HEK293 (cell line): Measurements from ENCODE around the gene CWF19L2.

ENCODE experiments used
- AEBP2 ChIP-seq: fragments of 450-650 bp; formaldehyde crosslinking; IDR thresholded peaks from 2 replicates; pipeline ENCODE4 v1.5.1; 2016; ENCODE audit warnings: missing biosample characterization, missing genetic modification characterization, borderline replicate concordance
- ELK4 ChIP-seq: IDR thresholded peaks from 2 replicates; pipeline ENCODE4 v1.6.1; 2011; ENCODE audit warnings: mild to moderate bottlenecking, low read depth, low read length, borderline replicate concordance
- HOXD13 ChIP-seq: sonication (generic); formaldehyde crosslinking; IDR thresholded peaks from 2 replicates; pipeline ENCODE4 v1.8.0; 2022; ENCODE audit warnings: missing genetic modification reagents, borderline replicate concordance
- KLF7 ChIP-seq: fragments of 450-650 bp; formaldehyde crosslinking; IDR thresholded peaks from 2 replicates; pipeline ENCODE4 v1.5.1; 2016; ENCODE audit warnings: missing biosample characterization, missing genetic modification characterization, borderline replicate concordance
- REST ChIP-seq: fragments of 450-650 bp; formaldehyde crosslinking; IDR thresholded peaks from 2 replicates; pipeline ENCODE4 v1.5.1; 2016; ENCODE audit warnings: missing biosample characterization, missing genetic modification characterization
- SCRT2 ChIP-seq: fragments of 450-650 bp; formaldehyde crosslinking; IDR thresholded peaks from 2 replicates; pipeline ENCODE4 v1.5.1; 2016; ENCODE audit warnings: missing biosample characterization, missing genetic modification characterization
- SP7 ChIP-seq: fragments of 450-650 bp; formaldehyde crosslinking; IDR thresholded peaks from 2 replicates; pipeline ENCODE4 v1.5.1; 2016; ENCODE audit warnings: missing biosample characterization, missing genetic modification characterization
- TSHZ1 ChIP-seq: fragments of 450-650 bp; formaldehyde crosslinking; IDR thresholded peaks from 2 replicates; pipeline ENCODE4 v1.5.1; 2016; ENCODE audit warnings: missing biosample characterization, missing genetic modification characterization, borderline replicate concordance
- ZNF132 ChIP-seq: fragments of 450-650 bp; formaldehyde crosslinking; IDR thresholded peaks from 2 replicates; pipeline ENCODE4 v1.5.1; 2017; ENCODE audit warnings: missing biosample characterization, missing genetic modification characterization, borderline replicate concordance
- ZNF148 ChIP-seq: fragments of 450-650 bp; formaldehyde crosslinking; IDR thresholded peaks from 2 replicates; pipeline ENCODE4 v1.5.0; 2017; ENCODE audit warnings: missing biosample characterization, missing genetic modification characterization, borderline replicate concordance
- ZNF19 ChIP-seq: fragments of 450-650 bp; formaldehyde crosslinking; IDR thresholded peaks from 2 replicates; pipeline ENCODE4; 2016; ENCODE audit warnings: missing biosample characterization, missing genetic modification characterization, low read depth
- ZNF335 ChIP-seq: fragments of 450-650 bp; formaldehyde crosslinking; conservative IDR thresholded peaks from 2 replicates; pipeline ENCODE4 v1.5.1; 2016; ENCODE audit warnings: missing biosample characterization, missing genetic modification characterization
- ZNF501 ChIP-seq: fragments of 450-650 bp; formaldehyde crosslinking; IDR thresholded peaks from 2 replicates; pipeline ENCODE4 v1.5.1; 2016; ENCODE audit warnings: missing biosample characterization, missing genetic modification characterization
- ZNF518A ChIP-seq: fragments of 450-650 bp; formaldehyde crosslinking; conservative IDR thresholded peaks from 2 replicates; pipeline ENCODE4 v1.5.1; 2016; ENCODE audit warnings: low read depth, missing biosample characterization, missing genetic modification characterization
- ZNF580 ChIP-seq: fragments of 450-650 bp; formaldehyde crosslinking; IDR thresholded peaks from 2 replicates; pipeline ENCODE4 v1.5.1; 2016; ENCODE audit warnings: missing biosample characterization, missing genetic modification characterization
- ZNF677 ChIP-seq: fragments of 450-650 bp; IDR thresholded peaks from 2 replicates; pipeline ENCODE4 v1.5.0; 2018; ENCODE audit warnings: missing biosample characterization, mild to moderate bottlenecking, missing genetic modification characterization, moderate library complexity
- ZNF704 ChIP-seq: fragments of 450-650 bp; formaldehyde crosslinking; IDR thresholded peaks from 2 replicates; pipeline ENCODE4 v1.5.1; 2016; ENCODE audit warnings: missing biosample characterization, missing genetic modification characterization
- ZNF785 ChIP-seq: fragments of 450-650 bp; formaldehyde crosslinking; IDR thresholded peaks from 2 replicates; pipeline ENCODE4 v1.5.1; 2016; ENCODE audit warnings: missing biosample characterization, missing genetic modification characterization

Gene CWF19L2

GRCh38 chr11:107457558-107458271 is at the start of gene CWF19L2 (continued):
- TF ChIP-seq TSHZ1 (tag by site-specific recombination) (no peak), ZNF19 (tag by site-specific recombination) (no peak), ZNF518A (tag by site-specific recombination) (no peak; the same call in 1 of the 2 replicates), ELK4 (peak; percentile 68; the same call in 1 of the 2 replicates), SP7 (tag by site-specific recombination) (0 out of 2 replicates have a peak, but pooled peaks have one; percentile 18), REST (tag by site-specific recombination) (no peak), SCRT2 (tag by site-specific recombination) (peak; percentile 61; the same call in 1 of the 2 replicates), ZNF704 (no peak), ZNF132 (tag by site-specific recombination) (no peak), ZNF785 (tag by site-specific recombination) (no peak), ZNF677 (no peak), ZNF148 (tag by site-specific recombination) (no peak), ZNF335 (tag by site-specific recombination) (peak; percentile 95), AEBP2 (tag by site-specific recombination) (no peak), KLF7 (tag by site-specific recombination) (no peak), ZNF580 (tag by site-specific recombination) (no peak), HOXD13 (CRISPR knock-in tag) (0 out of 2 replicates have a peak, but pooled peaks have one; percentile 23), ZNF501 (tag by site-specific recombination) (no peak; the same call in 1 of the 2 replicates)
